Upper lobe of left lung (tissue), 6 donors: ENCODE results near the gene CLASP1. TPM values are rescaled to one million over a fixed set of nuclear protein-coding genes. Genes with fewer than 3 reads are reported as not detected.

Experiments
- ATAC-seq, 2 donors: fragments of 200-7000 bp; cut with Tn5 transposase; one replicate each; pipeline ENCODE4 v1.9.1; 2022; ENCODE audit warnings: mild to moderate bottlenecking in 2 of 2, moderate library complexity in 2 of 2; ENCODE audit not compliant: low FRiP score in 2 of 2
- DNase-seq, 2 donors: peaks; one replicate each; pipeline ENCODE4 v3.0.0-alpha.2; 2019 to 2020
- H3K27ac ChIP-seq, 4 donors: fragments of 200-600 bp; sonication (generic); one replicate each; pipeline ENCODE4 v1.5.1; 2016 to 2019
- H3K27me3 ChIP-seq, 4 donors: fragments of 200-600 bp; sonication (generic); one replicate each; pipeline ENCODE4 v1.5.1; 2017 to 2019
- H3K36me3 ChIP-seq, 4 donors: fragments of 200-600 bp; sonication (generic); one replicate each; pipeline ENCODE4 v1.5.1; 2016 to 2019
- H3K4me1 ChIP-seq, 4 donors: fragments of 200-600 bp; sonication (generic); one replicate each; pipeline ENCODE4 v1.5.1; 2018 to 2019
- H3K4me3 ChIP-seq, 4 donors: fragments of 200-600 bp; sonication (generic); one replicate each; pipeline ENCODE4 v1.5.1; 2017 to 2019; ENCODE audit warnings: mild to moderate bottlenecking in 2 of 4, moderate library complexity in 1 of 4
- H3K9me3 ChIP-seq, 4 donors: fragments of 200-600 bp; sonication (generic); one replicate each; pipeline ENCODE4 v1.5.1; 2018 to 2019
- CTCF ChIP-seq, 6 experiments: fragments of 450-650 bp in 4 of 6; fragments of 200-600 bp in 2 of 6; sonication (generic) in 2 of 6; IDR thresholded peaks; one replicate each; pipeline ENCODE4 v1.5.1; 2016 to 2019; ENCODE audit warnings: antibody characterized with exemption in 6 of 6
- EP300 ChIP-seq, 4 donors: sonication (generic); formaldehyde crosslinking; IDR thresholded peaks; one replicate each; pipeline ENCODE4 v1.5.1; 2017; ENCODE audit warnings: antibody characterized with exemption in 4 of 4, control low read depth in 2 of 4
- POLR2A ChIP-seq, 4 donors: fragments of 450-650 bp; IDR thresholded peaks; one replicate each; pipeline ENCODE4 v1.5.1; 2016 to 2017; ENCODE audit warnings: antibody characterized with exemption in 4 of 4, mild to moderate bottlenecking in 2 of 4
- POLR2AphosphoS5 ChIP-seq, 2 donors: sonication (generic); formaldehyde crosslinking; IDR thresholded peaks; one replicate each; pipeline ENCODE4 v1.5.1; 2017; ENCODE audit warnings: antibody characterized with exemption in 2 of 2
- WGBS, 2 donors: methylation state at CpG; one replicate each; pipeline ENCODE4 v1.1.5; 2017 to 2018; 5-methylcytosine and 5-hydroxymethylcytosine counted together
- small RNA-seq, 4 donors: library from RNA; depleted of rRNA; stranded (forward); fragments of <200 nt; gene quantifications; one replicate each; pipeline ENCODE3, GENCODE V24; 2016
- total RNA-seq, 6 donors: library from RNA; depleted of rRNA in 4 of 6; stranded (reverse); fragments of >200 nt in 4 of 6; gene quantifications; one replicate each; pipeline versions ENCODE4 v1.1.0 to v1.2.1, GENCODE V29; 2016 to 2021
- donor health status: DM: no; HTN: no; CAD: no; lungs with moderate emphysema.
- donor health status: DM: no; HTN: yes; CAD: no; lungs with severe emphysema.

CLASP1 gene
- total RNA-seq, 6 donors from 2014 or later, result 36.3 to 95.3 (median 46.8) TPM

GRCh38 chr2:121289271-121289670 lies 360.0 kb downstream of the CLASP1 start:
- no peak for DNase-seq
- no peak for ATAC-seq
- H3K4me3 ChIP-seq, result no peak overlapping the region
- peaks cover 5 to 15% (median 9%) of the 10 kb centered on the region in 4 donors for H3K4me1 ChIP-seq
- no peak overlapping the region for H3K27ac ChIP-seq
- no peaks in the 10 kb centered on the region for H3K36me3 ChIP-seq
- WGBS, 2 donors, result 79 to 85% methylated on average over 5 of the region's 5 CpGs
- no peaks in the 10 kb centered on the region for H3K9me3 ChIP-seq
- no peak for TF ChIP-seq EP300 (IDR thresholded peaks at IDR 0.05)
- no peak for TF ChIP-seq POLR2AphosphoS5 (IDR thresholded peaks at IDR 0.05)
- H3K27me3 ChIP-seq, result peaks cover 0 to 10% (median 5%) of the 10 kb centered on the region in 4 donors

GRCh38 chr2:121288454-121289231 lies 360.6 kb downstream of the CLASP1 start:
- DNase-seq, result no peak
- Histone ChIP-seq H3K4me3 (no peak overlapping the region), H3K4me1 (peaks cover 8 to 20% (median 9%) of the 10 kb centered on the region in 4 donors), H3K9me3 (no peaks in the 10 kb centered on the region), H3K27me3 (peaks cover 0 to 12% (median 6%) of the 10 kb centered on the region in 4 donors), H3K27ac (no peak overlapping the region), H3K36me3 (no peaks in the 10 kb centered on the region)
- 87 to 89% methylated on average over 12 of the region's 12 CpGs for WGBS, 2 donors
- no peak for TF ChIP-seq EP300 (IDR thresholded peaks at IDR 0.05)
- TF ChIP-seq CTCF (IDR thresholded peaks at IDR 0.05), result no peak
- TF ChIP-seq POLR2A (IDR thresholded peaks at IDR 0.05), result no peak
- no peak for TF ChIP-seq POLR2AphosphoS5 (IDR thresholded peaks at IDR 0.05)
- no peak for ATAC-seq

- WGBS, 2 donors, result 88 to 94% methylated on average over 3 of the region's 4 CpGs
- Histone ChIP-seq H3K4me3 (no peak overlapping the region), H3K27ac (no peak overlapping the region), H3K36me3 (no peaks in the 10 kb centered on the region), H3K9me3 (no peaks in the 10 kb centered on the region), H3K4me1 (peaks cover 8 to 23% (median 11%) of the 10 kb centered on the region in 4 donors), H3K27me3 (peaks cover 0 to 12% (median 6%) of the 10 kb centered on the region in 4 donors)
- no peak for DNase-seq
- no peak for ATAC-seq
- TF ChIP-seq EP300 (IDR thresholded peaks at IDR 0.05) (no peak), CTCF (IDR thresholded peaks at IDR 0.05) (no peak), POLR2A (IDR thresholded peaks at IDR 0.05) (no peak), POLR2AphosphoS5 (IDR thresholded peaks at IDR 0.05) (no peak)
Measured at GRCh38 chr2:121287956-121288355, 361.3 kb downstream of the CLASP1 start.

Small RNA genes lying within 50 kb of the gene (small RNA-seq; reads per million reads assigned to genes)
- gene RF00019 (0 reads per million in 4 donors), gene RNU4ATAC (64.3 to 213 (median 146) reads per million in 4 donors)

Other genes with a start within 250 kb of the CLASP1 start
- not detected for gene RNU4ATAC, start 118.6 kb downstream of the CLASP1 start, total RNA-seq
- gene NIFK, start 87.4 kb upstream of the CLASP1 start, total RNA-seq, result 10 to 100 TPM; 10.8 to 57.6 (median 27.4) TPM
- 10 to 100 TPM in 5 of 6 donors, 1 to 10 TPM in 1; 8.3 to 52.8 (median 40.0) TPM for gene TSN, start 106.2 kb upstream of the CLASP1 start, total RNA-seq